KMS-11 (cell line): ENCODE results near the gene CD248.
"Not testable (repeated sequence)": the region's sequence is repeated elsewhere in the genome, so short reads cannot be mapped to it uniquely, and the experiment has no call there.

Source experiments
- H2AFZ ChIP-seq: fragments of 200-600 bp; sonication (generic); 2 replicates; pipeline ENCODE4 v1.6.1; 2016; ENCODE audit warnings: antibody characterized with exemption, mixed run types, low read depth
- H3K27ac ChIP-seq: fragments of 200-600 bp; sonication (generic); 2 replicates; pipeline ENCODE4 v1.6.1; 2016; ENCODE audit warnings: mild to moderate bottlenecking, mixed run types
- H3K27me3 ChIP-seq: fragments of 200-600 bp; sonication (generic); 2 replicates; pipeline ENCODE4 v1.6.1; 2017; ENCODE audit warnings: mild to moderate bottlenecking, low read depth, mixed run types, moderate library complexity; ENCODE audit not compliant: insufficient read depth
- H3K36me3 ChIP-seq: fragments of 200-600 bp; sonication (generic); 2 replicates; pipeline ENCODE4 v1.6.1; 2017; ENCODE audit warnings: mild to moderate bottlenecking, mixed run types; ENCODE audit not compliant: insufficient read depth
- H3K4me1 ChIP-seq: fragments of 200-600 bp; sonication (generic); 2 replicates; pipeline ENCODE4 v1.6.1; 2016; ENCODE audit warnings: mild to moderate bottlenecking, low read depth, mixed run types; ENCODE audit not compliant: poor library complexity, severe bottlenecking
- H3K4me2 ChIP-seq: fragments of 200-600 bp; sonication (generic); 2 replicates; pipeline ENCODE4 v1.7.0; 2016; ENCODE audit warnings: mild to moderate bottlenecking, mixed run types
- H3K4me3 ChIP-seq: fragments of 200-600 bp; sonication (generic); IDR thresholded peaks from 2 replicates; pipeline ENCODE4 v1.6.1; 2017; ENCODE audit warnings: low read depth, low read length, mixed read lengths; ENCODE audit not compliant: insufficient read depth
- H3K79me2 ChIP-seq: fragments of 200-600 bp; sonication (generic); 2 replicates; pipeline ENCODE4 v1.6.1; 2016; ENCODE audit warnings: low read depth, mixed run types; ENCODE audit not compliant: insufficient read depth
- H3K9ac ChIP-seq: fragments of 200-600 bp; sonication (generic); 2 replicates; pipeline ENCODE4 v1.6.1; 2016; ENCODE audit warnings: mild to moderate bottlenecking, mixed run types
- H4K20me1 ChIP-seq: fragments of 200-600 bp; sonication (generic); 2 replicates; pipeline ENCODE4 v1.6.1; 2016; ENCODE audit warnings: mild to moderate bottlenecking, mixed run types; ENCODE audit not compliant: insufficient read depth
- TF ChIP-seq, protein P1 (sequence below): fragments of 200-600 bp; sonication (generic); conservative IDR thresholded peaks from 2 replicates; pipeline ENCODE4 v1.6.1; 2017; ENCODE audit warnings: low read depth, mild to moderate bottlenecking, antibody characterized with exemption, low read length, moderate library complexity, mixed read lengths

CD248 gene

DNA sequence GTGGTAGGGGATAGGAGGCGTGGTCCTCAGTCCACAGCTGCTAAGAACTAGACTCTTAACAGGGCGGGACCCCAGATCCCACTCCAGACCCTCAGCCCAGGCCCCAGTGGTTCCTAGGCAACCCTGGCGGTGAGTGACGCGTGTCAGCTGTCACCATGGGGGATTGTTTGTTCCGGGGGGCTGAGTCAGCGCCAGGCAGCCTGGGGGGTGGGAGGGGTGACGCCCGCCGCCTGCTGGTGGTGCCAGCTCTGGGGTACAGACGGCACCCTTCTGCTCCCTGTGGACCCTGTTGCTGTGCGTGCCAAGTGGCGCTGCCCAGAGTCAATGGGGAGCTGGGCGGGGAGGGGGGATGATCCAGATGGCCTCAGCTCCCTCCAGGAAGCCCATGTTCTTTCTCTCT is 36.4 kb downstream of the CD248 start:
- H3K4me2 ChIP-seq = no peak overlapping the region
- no peak overlapping the region for H2AFZ ChIP-seq
- H3K4me1 ChIP-seq = peaks cover 27% of the 10 kb centered on the region
- H3K27ac ChIP-seq = no peak overlapping the region
- no peaks in the 10 kb centered on the region for H3K79me2 ChIP-seq
- peaks cover 4% of the 10 kb centered on the region; the same call in 1 of the 2 replicates for H3K27me3 ChIP-seq
- H3K9ac ChIP-seq = no peak overlapping the region
- H4K20me1 ChIP-seq = no peaks in the 10 kb centered on the region
- no peak overlapping the region for H3K4me3 ChIP-seq
- H3K36me3 ChIP-seq = no peaks in the 10 kb centered on the region
- TF ChIP-seq, protein P1, sequence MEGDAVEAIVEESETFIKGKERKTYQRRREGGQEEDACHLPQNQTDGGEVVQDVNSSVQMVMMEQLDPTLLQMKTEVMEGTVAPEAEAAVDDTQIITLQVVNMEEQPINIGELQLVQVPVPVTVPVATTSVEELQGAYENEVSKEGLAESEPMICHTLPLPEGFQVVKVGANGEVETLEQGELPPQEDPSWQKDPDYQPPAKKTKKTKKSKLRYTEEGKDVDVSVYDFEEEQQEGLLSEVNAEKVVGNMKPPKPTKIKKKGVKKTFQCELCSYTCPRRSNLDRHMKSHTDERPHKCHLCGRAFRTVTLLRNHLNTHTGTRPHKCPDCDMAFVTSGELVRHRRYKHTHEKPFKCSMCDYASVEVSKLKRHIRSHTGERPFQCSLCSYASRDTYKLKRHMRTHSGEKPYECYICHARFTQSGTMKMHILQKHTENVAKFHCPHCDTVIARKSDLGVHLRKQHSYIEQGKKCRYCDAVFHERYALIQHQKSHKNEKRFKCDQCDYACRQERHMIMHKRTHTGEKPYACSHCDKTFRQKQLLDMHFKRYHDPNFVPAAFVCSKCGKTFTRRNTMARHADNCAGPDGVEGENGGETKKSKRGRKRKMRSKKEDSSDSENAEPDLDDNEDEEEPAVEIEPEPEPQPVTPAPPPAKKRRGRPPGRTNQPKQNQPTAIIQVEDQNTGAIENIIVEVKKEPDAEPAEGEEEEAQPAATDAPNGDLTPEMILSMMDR = no peak

DNA sequence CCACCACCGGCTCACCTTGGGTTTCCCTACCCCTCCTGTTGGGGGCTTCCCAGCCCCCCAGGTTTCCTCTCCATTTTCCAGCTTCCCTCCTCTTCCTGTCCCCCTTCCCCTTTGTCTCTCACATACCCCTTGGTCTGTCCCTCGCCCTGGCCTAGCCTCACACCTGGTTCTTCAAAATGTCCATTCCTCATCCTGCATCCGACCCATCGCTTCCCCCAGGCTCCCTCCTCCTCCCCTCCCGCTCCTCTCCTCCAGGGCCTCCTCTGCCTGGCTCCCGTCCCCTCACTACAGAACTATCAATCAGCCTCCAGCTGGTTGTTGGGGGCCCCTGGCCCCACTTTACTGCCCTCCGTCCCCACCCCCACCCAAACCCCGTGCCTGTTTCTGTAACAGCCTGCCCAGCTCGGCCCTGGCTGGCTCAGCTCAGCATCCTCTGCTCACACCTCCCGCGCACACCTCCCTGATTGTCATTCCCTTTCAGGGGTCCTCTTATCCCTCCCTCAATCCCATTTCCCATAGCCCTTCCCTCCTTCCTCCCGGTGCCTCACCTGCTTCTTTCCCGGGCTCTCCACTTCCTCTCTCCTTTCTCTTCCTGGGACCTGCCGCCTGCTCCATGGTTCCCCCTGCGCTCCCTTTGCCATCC is 37.6 kb downstream of the CD248 start:
- H3K79me2 ChIP-seq = no peaks in the 10 kb centered on the region
- H4K20me1 ChIP-seq = no peaks in the 10 kb centered on the region
- TF ChIP-seq, protein P1 = no peak
- H3K4me2 ChIP-seq = no peak overlapping the region
- H3K9ac ChIP-seq = no peak overlapping the region
- no peak overlapping the region for H2AFZ ChIP-seq
- no peak overlapping the region for H3K27ac ChIP-seq
- H3K4me3 ChIP-seq = no peak overlapping the region
- no peaks in the 10 kb centered on the region for H3K36me3 ChIP-seq
- peaks cover 27% of the 10 kb centered on the region for H3K4me1 ChIP-seq
- H3K27me3 ChIP-seq = peaks cover 4% of the 10 kb centered on the region; the same call in 1 of the 2 replicates

DNA sequence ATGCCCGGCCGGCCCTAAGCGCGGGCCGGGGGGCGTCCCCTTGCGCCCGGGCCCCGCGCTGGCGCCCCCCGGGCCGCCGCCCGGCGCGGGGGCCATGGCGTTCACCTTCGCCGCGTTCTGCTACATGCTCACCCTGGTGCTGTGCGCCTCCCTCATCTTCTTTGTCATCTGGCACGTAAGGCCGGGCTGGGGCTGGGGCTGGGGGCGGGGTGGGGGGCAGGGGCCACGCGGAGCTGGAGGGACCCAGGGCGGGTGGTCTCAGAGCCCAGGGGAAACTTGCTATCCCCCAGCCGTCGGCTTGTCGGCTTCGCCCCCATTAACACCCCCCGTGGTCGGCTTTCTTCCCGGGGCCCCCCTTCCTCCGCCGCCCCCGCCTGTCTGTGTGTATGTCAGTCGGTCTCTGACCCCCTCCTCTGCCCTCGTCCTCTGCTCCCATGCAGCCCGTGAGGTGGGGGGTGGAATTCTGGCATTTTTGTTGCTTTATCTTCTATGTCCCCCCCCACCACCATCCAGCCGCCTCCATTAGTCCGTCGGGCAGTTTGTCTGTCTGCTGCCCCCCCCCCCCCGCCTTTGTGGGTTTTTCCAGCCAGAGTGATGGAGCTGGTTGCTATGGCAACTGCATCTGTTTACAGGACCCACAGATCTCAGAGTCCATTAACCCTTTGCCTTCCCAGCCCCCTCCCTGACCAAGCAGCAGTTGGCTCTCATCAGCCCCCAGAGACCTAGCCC is 38.3 kb downstream of the CD248 start:
- Histone ChIP-seq H3K4me2 (no peak overlapping the region), H3K27ac (no peak overlapping the region), H2AFZ (no peak overlapping the region), H3K4me3 (no peak overlapping the region), H4K20me1 (no peaks in the 10 kb centered on the region), H3K79me2 (no peaks in the 10 kb centered on the region), H3K36me3 (no peaks in the 10 kb centered on the region), H3K4me1 (peaks cover 27% of the 10 kb centered on the region), H3K27me3 (peaks cover 4% of the 10 kb centered on the region; the same call in 1 of the 2 replicates), H3K9ac (no peak overlapping the region)
- TF ChIP-seq, protein P1 = no peak

GRCh38 chr11:66277471-66278362 is 39.1 kb downstream of the CD248 start, which contains the start of gene CNIH2:
Gene CNIH2 (plus strand): TSS chr11:66278175. CDS start chr11:66278457, 282 bp downstream.
- H3K9ac ChIP-seq = no peak within 1 kb of the TSS
- no peak within 1 kb of the TSS for H2AFZ ChIP-seq
- peaks cover 4% of the 10 kb centered on the region; the same call in 1 of the 2 replicates for H3K27me3 ChIP-seq
- TF ChIP-seq, protein P1 = no peak
- H4K20me1 ChIP-seq = no peaks in the 10 kb centered on the region
- peak within 1 kb of the TSS; percentile 57; the same call in 1 of the 2 replicates for H3K4me2 ChIP-seq
- no peaks in the 10 kb centered on the region for H3K79me2 ChIP-seq
- no peak within 1 kb of the TSS for H3K4me3 ChIP-seq
- H3K36me3 ChIP-seq = 0 out of 2 replicates have a peak, but pooled peaks cover 2% of the 10 kb centered on the region
- H3K27ac ChIP-seq = no peak within 1 kb of the TSS
- peaks cover 23% of the 10 kb centered on the region for H3K4me1 ChIP-seq

DNA sequence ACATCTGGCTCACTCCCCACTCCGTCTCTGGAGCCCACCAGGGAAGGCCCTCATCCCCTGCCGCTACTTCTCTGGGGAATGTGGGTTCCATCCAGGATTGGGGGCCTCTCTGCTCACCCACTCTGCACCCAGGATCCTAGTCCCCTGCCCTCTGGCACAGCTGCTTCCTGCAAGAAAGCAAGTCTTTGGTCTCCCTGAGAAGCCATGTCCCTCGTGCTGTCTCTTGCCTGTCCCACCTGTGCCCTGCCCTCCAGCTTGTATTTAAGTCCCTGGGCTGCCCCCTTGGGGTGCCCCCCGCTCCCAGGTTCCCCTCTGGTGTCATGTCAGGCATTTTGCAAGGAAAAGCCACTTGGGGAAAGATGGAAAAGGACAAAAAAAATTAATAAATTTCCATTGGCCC is 39.8 kb downstream of the CD248 start:
- H3K36me3 ChIP-seq, H3K9ac ChIP-seq, H4K20me1 ChIP-seq, H3K27me3 ChIP-seq, H3K79me2 ChIP-seq, H3K27ac ChIP-seq, H3K4me3 ChIP-seq, H2AFZ ChIP-seq: not testable (repeated sequence)
- peaks cover 18% of the 10 kb centered on the region for H3K4me1 ChIP-seq
- peak overlapping the region; percentile 57; the same call in 1 of the 2 replicates for H3K4me2 ChIP-seq

- H3K79me2 ChIP-seq, H3K36me3 ChIP-seq, H2AFZ ChIP-seq, H3K27me3 ChIP-seq, H3K9ac ChIP-seq, H3K27ac ChIP-seq, H4K20me1 ChIP-seq, H3K4me2 ChIP-seq, H3K4me3 ChIP-seq: not testable (repeated sequence)
- H3K4me1 ChIP-seq = peaks cover 14% of the 10 kb centered on the region
Measured at GRCh38 chr11:66276619-66277018, 40.2 kb downstream of the CD248 start.
